OCI-LY7 (cell line): ENCODE data around the gene RIF1. TPM values are rescaled to one million over a fixed set of nuclear protein-coding genes. Genes with fewer than 3 reads are reported as not detected.

Source experiments
- BruUV-seq: library from RNA; stranded (reverse); fragments of 400-500 nt; replicated peaks from 2 replicates; lab custom pipeline; 2021; lab: Mats Ljungman, UMichigan
- CTCF ChIA-PET: fragments of 300-600 bp; sonication (Branson Sonifier 250); formaldehyde crosslinking; loops from one replicate; lab custom pipeline; 2022; ENCODE audit warnings: antibody characterized with exemption; ENCODE audit not compliant: unreplicated experiment; lab: Charles Lee
- POLR2A ChIA-PET: fragments of 300-600 bp; sonication (Branson Sonifier 250); formaldehyde crosslinking; loops from one replicate; lab custom pipeline; 2022; ENCODE audit warnings: antibody characterized with exemption; lab: Charles Lee
- DNase-seq: peaks from one replicate; pipeline ENCODE4 v3.0.0-alpha.2; 2015; ENCODE audit warnings: low spot score
- H2AFZ ChIP-seq: fragments of 200-600 bp; sonication (generic), shearing (Covaris generic); 2 replicates; pipeline ENCODE4 v1.6.1; 2014; ENCODE audit warnings: mild to moderate bottlenecking, antibody characterized with exemption, low read length, moderate library complexity
- H3K27ac ChIP-seq: fragments of 200-600 bp; sonication (generic); 2 replicates; pipeline ENCODE4 v1.5.1; 2014; ENCODE audit warnings: mixed run types, low read depth, mild to moderate bottlenecking, moderate library complexity, low read length, inconsistent platforms; ENCODE audit not compliant: poor library complexity, severe bottlenecking
- H3K36me3 ChIP-seq: fragments of 200-600 bp; sonication (generic); 2 replicates; pipeline ENCODE4 v1.6.1; 2014; ENCODE audit warnings: mild to moderate bottlenecking, antibody characterized with exemption, low read length, moderate library complexity, mixed read lengths; ENCODE audit not compliant: insufficient read depth
- H3K4me1 ChIP-seq: fragments of 200-600 bp; sonication (generic); 2 replicates; pipeline ENCODE4 v1.5.1; 2014; ENCODE audit warnings: mild to moderate bottlenecking, low read length; ENCODE audit not compliant: insufficient read depth, poor library complexity, severe bottlenecking
- H3K4me2 ChIP-seq: fragments of 200-600 bp; sonication (generic); 2 replicates; pipeline ENCODE4 v1.6.1; 2014; ENCODE audit warnings: mild to moderate bottlenecking, low read length
- H3K4me3 ChIP-seq: fragments of 200-600 bp; sonication (generic); 2 replicates; pipeline ENCODE4 v1.5.1; 2014; ENCODE audit warnings: mild to moderate bottlenecking, low read depth, low read length; ENCODE audit not compliant: poor library complexity, severe bottlenecking
- H3K79me2 ChIP-seq: fragments of 200-600 bp; sonication (generic); 2 replicates; pipeline ENCODE4 v1.6.1; 2016; ENCODE audit warnings: low read depth, mild to moderate bottlenecking, low read length, moderate library complexity, mixed read lengths; ENCODE audit not compliant: insufficient read depth
- H3K9me2 ChIP-seq: fragments of 200-600 bp; sonication (generic); 2 replicates; pipeline ENCODE4 v1.6.1; 2016; ENCODE audit warnings: mild to moderate bottlenecking, low read length, mixed read lengths; ENCODE audit not compliant: insufficient read depth
- H3K9me3 ChIP-seq: fragments of 200-600 bp; sonication (generic); 2 replicates; pipeline ENCODE4 v1.6.1; 2014; ENCODE audit warnings: mild to moderate bottlenecking, mixed run types, low read length, mixed read lengths
- H4K20me1 ChIP-seq: fragments of 200-600 bp; sonication (generic); 2 replicates; pipeline ENCODE4 v1.6.1; 2014; ENCODE audit warnings: mild to moderate bottlenecking, antibody characterized with exemption, low read length, moderate library complexity, mixed read lengths; ENCODE audit not compliant: insufficient read depth
- EZH2phosphoT487 ChIP-seq: fragments of 200-600 bp; sonication (generic); IDR thresholded peaks from 2 replicates; pipeline ENCODE4 v1.6.1; 2018; ENCODE audit warnings: low read depth, borderline replicate concordance, mild to moderate bottlenecking, mixed run types, antibody characterized with exemption, low read length, moderate library complexity, mixed read lengths
- intact Hi-C: fragments of 100-400 bp; cut with micrococcal nuclease; formaldehyde crosslinking; loops from one replicate; pipeline ENCODE4 v1.10.0; 2022; ENCODE audit not compliant: unreplicated experiment
- total RNA-seq, 2 experiments: library from RNA; depleted of rRNA in 1 of 2; stranded (reverse); fragments of >200 nt in 1 of 2; shearing (Covaris generic) in 1 of 2; gene quantifications; 2 replicates each; pipeline ENCODE4 v1.2.3, GENCODE V29; 2014 to 2022
- TF ChIP-seq, protein P1 (sequence below): fragments of 200-600 bp; sonication (generic); conservative IDR thresholded peaks from 2 replicates; pipeline ENCODE4 v1.5.1; 2014; ENCODE audit warnings: mild to moderate bottlenecking, antibody characterized with exemption, low read length, moderate library complexity, mixed read lengths

The RIF1 gene
- total RNA-seq, 2 experiments from 2014 or later = 45.3 to 71.4 TPM

DNA sequence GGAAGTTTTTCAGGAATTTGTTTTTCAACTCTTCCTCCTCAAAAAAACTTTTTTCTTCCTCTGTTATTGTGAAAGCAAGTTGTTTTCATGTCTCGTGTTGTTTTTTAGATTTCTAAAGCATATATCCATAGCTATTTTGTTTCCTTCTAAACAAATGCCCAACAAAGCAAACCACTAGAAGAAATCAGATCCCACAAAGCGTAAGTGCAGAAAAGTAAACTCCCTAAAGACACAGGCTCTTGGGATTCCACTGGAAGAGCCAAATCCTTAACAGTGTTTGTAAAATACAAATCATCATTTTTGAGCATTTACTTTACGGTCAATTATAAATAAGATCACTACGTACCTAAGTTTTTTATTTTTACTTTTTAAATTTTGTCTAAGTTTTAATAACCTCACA is 21.7 kb upstream of the RIF1 start:
- DNase-seq = no peak
- H3K79me2 ChIP-seq = no peaks in the 10 kb centered on the region
- H2AFZ ChIP-seq = no peak overlapping the region
- H4K20me1 ChIP-seq = no peaks in the 10 kb centered on the region
- intact Hi-C loops = loop anchor here (5.0 kb wide), 1 partner anchor 76 kb away; no protein-coding TSS in a partner anchor
- no peaks in the 10 kb centered on the region for H3K36me3 ChIP-seq
- no TSS peak for BruUV-seq
- ChIA-PET CTCF (no interaction called here), POLR2A (interaction anchor here (0.6 to 0.7 kb wide), 2 partner anchors 35 to 1776 kb away, joined by 3 to 4 read pairs; no protein-coding TSS in a partner anchor)
- no peak overlapping the region for H3K4me2 ChIP-seq
- no peaks in the 10 kb centered on the region for H3K9me2 ChIP-seq
- no peak overlapping the region for H3K27ac ChIP-seq
- no peak for TF ChIP-seq EZH2phosphoT487
- TF ChIP-seq, protein P1, sequence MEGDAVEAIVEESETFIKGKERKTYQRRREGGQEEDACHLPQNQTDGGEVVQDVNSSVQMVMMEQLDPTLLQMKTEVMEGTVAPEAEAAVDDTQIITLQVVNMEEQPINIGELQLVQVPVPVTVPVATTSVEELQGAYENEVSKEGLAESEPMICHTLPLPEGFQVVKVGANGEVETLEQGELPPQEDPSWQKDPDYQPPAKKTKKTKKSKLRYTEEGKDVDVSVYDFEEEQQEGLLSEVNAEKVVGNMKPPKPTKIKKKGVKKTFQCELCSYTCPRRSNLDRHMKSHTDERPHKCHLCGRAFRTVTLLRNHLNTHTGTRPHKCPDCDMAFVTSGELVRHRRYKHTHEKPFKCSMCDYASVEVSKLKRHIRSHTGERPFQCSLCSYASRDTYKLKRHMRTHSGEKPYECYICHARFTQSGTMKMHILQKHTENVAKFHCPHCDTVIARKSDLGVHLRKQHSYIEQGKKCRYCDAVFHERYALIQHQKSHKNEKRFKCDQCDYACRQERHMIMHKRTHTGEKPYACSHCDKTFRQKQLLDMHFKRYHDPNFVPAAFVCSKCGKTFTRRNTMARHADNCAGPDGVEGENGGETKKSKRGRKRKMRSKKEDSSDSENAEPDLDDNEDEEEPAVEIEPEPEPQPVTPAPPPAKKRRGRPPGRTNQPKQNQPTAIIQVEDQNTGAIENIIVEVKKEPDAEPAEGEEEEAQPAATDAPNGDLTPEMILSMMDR = no peak
- H3K9me3 ChIP-seq = no peaks in the 10 kb centered on the region
- no peak overlapping the region for H3K4me3 ChIP-seq
- no peaks in the 10 kb centered on the region for H3K4me1 ChIP-seq

DNA sequence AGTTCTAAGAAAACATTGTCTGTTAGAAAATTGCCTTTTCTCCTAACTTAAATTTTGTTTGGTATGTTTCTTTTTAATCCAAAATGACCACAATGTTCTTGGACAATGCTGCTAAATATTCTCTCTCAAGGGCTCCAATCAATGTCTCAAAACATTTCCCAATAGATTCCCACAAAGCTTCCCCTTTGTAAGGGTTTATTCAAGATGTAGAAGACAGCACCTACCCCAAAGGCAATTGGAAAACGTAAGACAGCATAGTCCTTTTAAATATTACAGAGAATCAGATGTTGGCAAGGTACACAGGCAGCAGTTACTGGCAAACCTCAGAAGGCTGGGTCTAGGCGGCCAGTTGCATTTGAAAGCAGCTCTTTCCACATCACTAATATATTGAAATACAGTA is 18.3 kb upstream of the RIF1 start:
- Histone ChIP-seq H2AFZ (no peak overlapping the region), H3K27ac (no peak overlapping the region), H3K36me3 (no peaks in the 10 kb centered on the region), H3K4me1 (no peaks in the 10 kb centered on the region), H4K20me1 (no peaks in the 10 kb centered on the region), H3K9me3 (no peaks in the 10 kb centered on the region), H3K9me2 (no peaks in the 10 kb centered on the region), H3K4me2 (no peak overlapping the region), H3K4me3 (no peak overlapping the region), H3K79me2 (no peaks in the 10 kb centered on the region)
- ChIA-PET CTCF (interaction anchor here (0.7 kb wide), 1 partner anchor 18 kb away, joined by 3 read pairs; the partner anchor contains the start of gene RIF1), POLR2A (no interaction called here)
- BruUV-seq = no TSS peak
- no peak for DNase-seq
- intact Hi-C loops = no loop called here
- TF ChIP-seq EZH2phosphoT487 = no peak
- TF ChIP-seq, protein P1 = no peak

DNA sequence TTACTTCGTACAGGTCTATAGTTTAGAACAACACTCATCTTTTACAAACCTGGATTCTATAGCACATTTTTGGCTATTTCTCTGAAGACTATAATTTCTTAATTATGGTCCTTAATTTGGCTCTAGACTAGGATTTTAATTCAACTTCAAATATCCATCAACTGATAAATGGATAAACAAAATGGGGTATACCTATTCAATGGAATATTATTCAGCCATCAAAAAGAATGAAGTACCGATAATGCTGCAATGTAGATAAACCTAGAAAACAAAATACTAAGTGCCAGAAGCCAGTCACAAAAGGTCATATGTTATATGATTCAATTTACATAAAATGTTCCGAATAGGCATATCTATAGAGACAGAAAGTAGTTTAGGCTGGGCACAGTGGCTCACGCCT is 15.2 kb upstream of the RIF1 start:
- H3K9me2 ChIP-seq = no peaks in the 10 kb centered on the region
- H3K4me2 ChIP-seq = no peak overlapping the region
- no peak overlapping the region for H2AFZ ChIP-seq
- H3K79me2 ChIP-seq = no peaks in the 10 kb centered on the region
- H4K20me1 ChIP-seq = no peaks in the 10 kb centered on the region
- no peak overlapping the region for H3K27ac ChIP-seq
- no peaks in the 10 kb centered on the region for H3K4me1 ChIP-seq
- TF ChIP-seq, protein P1 = no peak
- no peak for TF ChIP-seq EZH2phosphoT487
- DNase-seq = no peak
- intact Hi-C loops = no loop called here
- BruUV-seq = no TSS peak
- no peak overlapping the region for H3K4me3 ChIP-seq
- POLR2A ChIA-PET = no interaction called here
- no peaks in the 10 kb centered on the region for H3K36me3 ChIP-seq
- CTCF ChIA-PET = no interaction called here
- H3K9me3 ChIP-seq = no peaks in the 10 kb centered on the region
